ENCODE data around the gene SYNE2.

The SYNE2 gene

GRCh38 chr14:63982629-63983028 is 129.8 kb downstream of the SYNE2 start:
- H3K27ac ChIP-seq (replicated peaks) = no peak overlapping the region
- no peak overlapping the region for H3K4me3 ChIP-seq (replicated peaks; ENCODE audit: insufficient read depth, low read length)
- TF ChIP-seq REST (IDR thresholded peaks at IDR 0.05; ENCODE audit: insufficient replicate concordance, low read depth) (no peak), CTCF (IDR thresholded peaks at IDR 0.05; ENCODE audit: insufficient read depth, low read length) (no peak), GABPA (IDR thresholded peaks at IDR 0.05; ENCODE audit: low read depth) (no peak), SPI1 (IDR thresholded peaks at IDR 0.05; ENCODE audit: borderline replicate concordance, low read depth) (no peak), POLR2AphosphoS5 (IDR thresholded peaks at IDR 0.05; ENCODE audit: low read depth) (no peak)
- no peak for DNase-seq (ENCODE audit: low read depth in 1 of 2, low spot score in 1 of 2)
- no peaks in the 10 kb centered on the region for H3K27me3 ChIP-seq (ENCODE audit: insufficient read depth, poor library complexity, severe bottlenecking)

- TF ChIP-seq SPI1 (IDR thresholded peaks at IDR 0.05; ENCODE audit: borderline replicate concordance, low read depth) (no peak), CTCF (IDR thresholded peaks at IDR 0.05; ENCODE audit: insufficient read depth, low read length) (no peak), GABPA (IDR thresholded peaks at IDR 0.05; ENCODE audit: low read depth) (no peak)
- Histone ChIP-seq H3K27ac (replicated peaks) (no peak overlapping the region), H3K27me3 (ENCODE audit: insufficient read depth, poor library complexity, severe bottlenecking) (no peaks in the 10 kb centered on the region), H3K4me3 (replicated peaks; ENCODE audit: insufficient read depth, low read length) (no peak overlapping the region)
- DNase-seq (ENCODE audit: low read depth in 1 of 2, low spot score in 1 of 2) = no peak
Measured at GRCh38 chr14:63986789-63987533, 134.2 kb downstream of the SYNE2 start.

- no peaks in the 10 kb centered on the region for H3K27me3 ChIP-seq (ENCODE audit: insufficient read depth, poor library complexity, severe bottlenecking)
Measured at GRCh38 chr14:63988579-63988978, 135.8 kb downstream of the SYNE2 start.

More at GRCh38 chr14:63988579-63988978, 135.8 kb downstream of the SYNE2 start:
- Histone ChIP-seq H3K27ac (replicated peaks) (no peak overlapping the region), H3K4me3 (replicated peaks; ENCODE audit: insufficient read depth, low read length) (no peak overlapping the region)
- no peak for DNase-seq (ENCODE audit: low read depth in 1 of 2, low spot score in 1 of 2)
- TF ChIP-seq CTCF (IDR thresholded peaks at IDR 0.05; ENCODE audit: insufficient read depth, low read length) (no peak), POLR2AphosphoS5 (IDR thresholded peaks at IDR 0.05; ENCODE audit: low read depth) (no peak), REST (IDR thresholded peaks at IDR 0.05; ENCODE audit: insufficient replicate concordance, low read depth) (no peak), SPI1 (IDR thresholded peaks at IDR 0.05; ENCODE audit: borderline replicate concordance, low read depth) (no peak), GABPA (IDR thresholded peaks at IDR 0.05; ENCODE audit: low read depth) (no peak)

Data from HL-60 (cell line).